SU-DHL-6 (cell line): ENCODE data around the gene PLXND1.

ENCODE experiments used
- EZH2phosphoT487 ChIP-seq: fragments of 200-600 bp; sonication (generic), shearing (Covaris generic); conservative IDR thresholded peaks from 2 replicates; pipeline ENCODE4 v1.6.1; 2018; ENCODE audit warnings: mild to moderate bottlenecking, antibody characterized with exemption, low read length, moderate library complexity, mixed read lengths
- TF ChIP-seq, protein P1 (sequence below): fragments of 200-600 bp; sonication (generic); IDR thresholded peaks from one replicate; pipeline ENCODE4 v1.5.1; 2017; ENCODE audit warnings: antibody characterized with exemption, mild to moderate bottlenecking, low read length, moderate library complexity; ENCODE audit not compliant: insufficient read depth, poor library complexity, severe bottlenecking

DNA sequence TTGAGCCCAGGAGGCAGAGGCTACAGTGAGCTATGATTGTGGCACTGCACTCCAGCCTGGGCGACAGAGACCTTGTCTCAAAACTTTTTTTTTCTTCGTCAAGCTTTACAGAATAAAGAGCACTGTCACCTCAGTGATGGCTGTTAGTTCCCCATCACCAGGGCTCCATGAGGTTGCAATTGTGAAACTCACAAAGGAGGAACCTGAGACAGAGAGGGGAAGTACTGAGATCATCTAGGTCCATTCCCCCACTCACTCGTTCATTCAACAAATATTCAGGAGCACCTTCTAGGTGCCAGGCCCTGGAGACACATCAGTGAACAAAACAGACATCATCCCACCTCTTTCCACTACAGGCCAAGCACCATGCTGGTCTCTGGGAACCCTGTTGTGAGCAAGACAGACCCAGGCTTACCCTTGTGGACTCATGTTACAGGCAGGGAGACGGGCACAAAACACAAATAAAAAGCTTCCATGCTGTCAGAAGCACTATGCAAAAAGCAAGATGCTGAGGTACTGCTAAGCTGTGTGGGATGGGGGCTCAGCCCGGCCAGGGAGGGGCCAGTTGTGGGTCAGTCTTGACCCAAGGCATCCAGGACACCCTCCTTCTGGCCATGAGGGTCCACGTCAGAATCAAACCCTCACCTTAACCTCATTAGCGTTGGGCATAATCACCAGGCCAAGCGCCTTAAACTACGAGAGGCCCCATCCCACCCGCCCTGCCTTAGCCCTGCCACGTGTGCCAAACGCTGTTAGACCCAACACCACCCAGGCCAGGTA, 80.2 kb downstream of the PLXND1 start:
- TF ChIP-seq, protein P1, sequence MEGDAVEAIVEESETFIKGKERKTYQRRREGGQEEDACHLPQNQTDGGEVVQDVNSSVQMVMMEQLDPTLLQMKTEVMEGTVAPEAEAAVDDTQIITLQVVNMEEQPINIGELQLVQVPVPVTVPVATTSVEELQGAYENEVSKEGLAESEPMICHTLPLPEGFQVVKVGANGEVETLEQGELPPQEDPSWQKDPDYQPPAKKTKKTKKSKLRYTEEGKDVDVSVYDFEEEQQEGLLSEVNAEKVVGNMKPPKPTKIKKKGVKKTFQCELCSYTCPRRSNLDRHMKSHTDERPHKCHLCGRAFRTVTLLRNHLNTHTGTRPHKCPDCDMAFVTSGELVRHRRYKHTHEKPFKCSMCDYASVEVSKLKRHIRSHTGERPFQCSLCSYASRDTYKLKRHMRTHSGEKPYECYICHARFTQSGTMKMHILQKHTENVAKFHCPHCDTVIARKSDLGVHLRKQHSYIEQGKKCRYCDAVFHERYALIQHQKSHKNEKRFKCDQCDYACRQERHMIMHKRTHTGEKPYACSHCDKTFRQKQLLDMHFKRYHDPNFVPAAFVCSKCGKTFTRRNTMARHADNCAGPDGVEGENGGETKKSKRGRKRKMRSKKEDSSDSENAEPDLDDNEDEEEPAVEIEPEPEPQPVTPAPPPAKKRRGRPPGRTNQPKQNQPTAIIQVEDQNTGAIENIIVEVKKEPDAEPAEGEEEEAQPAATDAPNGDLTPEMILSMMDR = no peak
- no peak for TF ChIP-seq EZH2phosphoT487
